Loucy (cell line): Measurements from ENCODE around the gene PEAR1.

ENCODE experiments used
- H2AFZ ChIP-seq: fragments of 200-600 bp; sonication (generic); 2 replicates; pipeline ENCODE4 v1.6.0; 2016; ENCODE audit warnings: antibody characterized with exemption, mild to moderate bottlenecking, low read length, moderate library complexity
- H3F3A ChIP-seq: fragments of 200-600 bp; 2 replicates; pipeline ENCODE4 v1.6.0; 2016; ENCODE audit warnings: antibody characterized with exemption, low read depth, mild to moderate bottlenecking
- H3K27me3 ChIP-seq: fragments of 200-600 bp; sonication (generic); 2 replicates; pipeline ENCODE4 v1.6.1; 2014; ENCODE audit warnings: low read length, mild to moderate bottlenecking; ENCODE audit not compliant: insufficient read depth, poor library complexity, severe bottlenecking
- H3K36me3 ChIP-seq: fragments of 200-600 bp; sonication (generic); 2 replicates; pipeline ENCODE4 v1.6.1; 2016; ENCODE audit warnings: low read length; ENCODE audit not compliant: insufficient read depth
- H3K4me1 ChIP-seq: fragments of 200-600 bp; sonication (generic); 2 replicates; pipeline ENCODE4 v1.5.1; 2014; ENCODE audit warnings: low read length, mild to moderate bottlenecking; ENCODE audit not compliant: insufficient read depth, poor library complexity, severe bottlenecking
- H3K4me2 ChIP-seq: fragments of 200-600 bp; sonication (generic); 2 replicates; pipeline ENCODE4 v1.6.0; 2014; ENCODE audit warnings: antibody characterized with exemption, low read length, low read depth, mild to moderate bottlenecking; ENCODE audit not compliant: poor library complexity, severe bottlenecking
- H3K4me3 ChIP-seq: fragments of 200-600 bp; sonication (generic); 2 replicates; pipeline ENCODE4 v1.5.1; 2014; ENCODE audit warnings: low read length, mild to moderate bottlenecking, mixed read lengths; ENCODE audit not compliant: poor library complexity, severe bottlenecking
- H3K79me2 ChIP-seq: fragments of 200-600 bp; sonication (generic); 2 replicates; pipeline ENCODE4 v1.6.1; 2014; ENCODE audit warnings: low read length; ENCODE audit not compliant: insufficient read depth
- H3K9ac ChIP-seq: fragments of 200-600 bp; sonication (generic); 2 replicates; pipeline ENCODE4 v1.6.0; 2014; ENCODE audit warnings: mild to moderate bottlenecking, low read depth, low read length, moderate library complexity; ENCODE audit not compliant: poor library complexity, severe bottlenecking
- H3K9me2 ChIP-seq: fragments of 200-600 bp; sonication (generic); replicated peaks from 2 replicates; pipeline ENCODE4 v1.6.1; 2016; ENCODE audit warnings: low read depth, low read length, mixed read lengths
- H3K9me3 ChIP-seq: fragments of 200-600 bp; sonication (generic); 2 replicates; pipeline ENCODE4 v1.6.1; 2014; ENCODE audit warnings: mild to moderate bottlenecking, antibody characterized with exemption, low read length, low read depth; ENCODE audit not compliant: insufficient read depth
- H4K20me1 ChIP-seq: fragments of 200-600 bp; sonication (generic); 2 replicates; pipeline ENCODE4 v1.6.0; 2014; ENCODE audit warnings: antibody characterized with exemption, low read length, mild to moderate bottlenecking; ENCODE audit not compliant: insufficient read depth, poor library complexity, severe bottlenecking
- EZH2phosphoT487 ChIP-seq: fragments of 200-600 bp; IDR thresholded peaks from 2 replicates; pipeline ENCODE4 v1.6.1; 2018; ENCODE audit warnings: antibody characterized with exemption, mild to moderate bottlenecking, moderate library complexity, borderline replicate concordance
- TF ChIP-seq, protein P1 (sequence below): fragments of 200-600 bp; sonication (generic); conservative IDR thresholded peaks from 2 replicates; pipeline ENCODE4 v1.5.1; 2014; ENCODE audit warnings: mild to moderate bottlenecking, antibody characterized with exemption, low read length

The PEAR1 gene

DNA sequence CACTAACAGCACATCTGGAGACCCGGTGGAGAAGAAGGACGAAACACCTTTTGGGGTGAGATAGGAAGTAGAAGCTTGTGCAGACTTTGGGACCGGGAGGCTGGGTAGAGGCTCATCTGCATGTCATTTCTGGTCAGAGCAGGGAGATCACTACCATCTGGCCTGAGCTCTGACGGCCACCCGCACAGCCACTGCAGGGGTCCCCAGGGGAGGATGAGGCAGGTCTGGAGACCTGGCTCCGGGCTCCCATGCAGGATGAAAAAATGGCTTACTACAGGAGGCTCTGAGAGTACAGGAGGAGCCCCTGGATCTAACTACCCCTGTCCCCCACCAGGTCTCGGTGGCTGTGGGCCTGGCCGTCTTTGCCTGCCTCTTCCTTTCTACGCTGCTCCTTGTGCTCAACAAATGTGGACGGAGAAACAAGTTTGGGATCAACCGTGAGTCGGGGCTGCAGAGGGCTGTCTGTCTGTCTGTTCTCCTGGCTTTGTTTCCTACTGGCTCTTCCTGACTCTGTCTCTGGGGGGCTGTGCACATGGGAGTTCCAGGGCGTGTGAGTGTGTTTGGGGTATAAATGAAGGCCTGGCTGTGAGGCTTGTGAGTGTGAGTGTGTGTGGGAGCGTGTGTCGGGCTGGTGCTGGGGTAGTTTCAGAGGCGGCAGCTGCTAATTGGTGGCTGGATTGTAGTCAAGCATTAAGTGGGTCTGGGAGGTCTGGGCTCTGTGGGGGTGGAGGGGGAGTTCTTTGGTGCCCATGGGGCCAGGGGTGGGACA is 18.8 kb upstream of the PEAR1 start:
- no peaks in the 10 kb centered on the region for H3K9me3 ChIP-seq
- no peaks in the 10 kb centered on the region for H3K4me1 ChIP-seq
- no peaks in the 10 kb centered on the region for H3K27me3 ChIP-seq
- TF ChIP-seq, protein P1, sequence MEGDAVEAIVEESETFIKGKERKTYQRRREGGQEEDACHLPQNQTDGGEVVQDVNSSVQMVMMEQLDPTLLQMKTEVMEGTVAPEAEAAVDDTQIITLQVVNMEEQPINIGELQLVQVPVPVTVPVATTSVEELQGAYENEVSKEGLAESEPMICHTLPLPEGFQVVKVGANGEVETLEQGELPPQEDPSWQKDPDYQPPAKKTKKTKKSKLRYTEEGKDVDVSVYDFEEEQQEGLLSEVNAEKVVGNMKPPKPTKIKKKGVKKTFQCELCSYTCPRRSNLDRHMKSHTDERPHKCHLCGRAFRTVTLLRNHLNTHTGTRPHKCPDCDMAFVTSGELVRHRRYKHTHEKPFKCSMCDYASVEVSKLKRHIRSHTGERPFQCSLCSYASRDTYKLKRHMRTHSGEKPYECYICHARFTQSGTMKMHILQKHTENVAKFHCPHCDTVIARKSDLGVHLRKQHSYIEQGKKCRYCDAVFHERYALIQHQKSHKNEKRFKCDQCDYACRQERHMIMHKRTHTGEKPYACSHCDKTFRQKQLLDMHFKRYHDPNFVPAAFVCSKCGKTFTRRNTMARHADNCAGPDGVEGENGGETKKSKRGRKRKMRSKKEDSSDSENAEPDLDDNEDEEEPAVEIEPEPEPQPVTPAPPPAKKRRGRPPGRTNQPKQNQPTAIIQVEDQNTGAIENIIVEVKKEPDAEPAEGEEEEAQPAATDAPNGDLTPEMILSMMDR = no peak
- no peak for TF ChIP-seq EZH2phosphoT487
- H3F3A ChIP-seq = no peaks in the 10 kb centered on the region
- no peaks in the 10 kb centered on the region for H3K79me2 ChIP-seq
- H3K9ac ChIP-seq = no peak overlapping the region
- no peaks in the 10 kb centered on the region for H3K36me3 ChIP-seq
- no peak overlapping the region for H3K4me2 ChIP-seq
- no peaks in the 10 kb centered on the region for H4K20me1 ChIP-seq
- H3K4me3 ChIP-seq = no peak overlapping the region
- H2AFZ ChIP-seq = no peak overlapping the region
- H3K9me2 ChIP-seq = no peaks in the 10 kb centered on the region

DNA sequence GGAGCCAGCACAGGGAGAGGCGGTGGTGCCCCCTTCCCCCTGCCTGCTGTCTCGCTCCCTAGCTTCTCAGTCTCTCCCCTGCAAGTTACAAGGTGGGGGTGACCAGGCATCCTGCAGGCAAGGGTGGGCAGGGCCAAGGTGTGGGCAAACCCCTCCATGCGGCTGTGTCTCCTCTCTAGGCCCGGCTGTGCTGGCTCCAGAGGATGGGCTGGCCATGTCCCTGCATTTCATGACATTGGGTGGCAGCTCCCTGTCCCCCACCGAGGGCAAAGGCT is 18.2 kb upstream of the PEAR1 start:
- no peak overlapping the region for H3K4me2 ChIP-seq
- no peak for TF ChIP-seq EZH2phosphoT487
- TF ChIP-seq, protein P1 = no peak
- H3K4me3 ChIP-seq = no peak overlapping the region
- H4K20me1 ChIP-seq = no peaks in the 10 kb centered on the region
- no peak overlapping the region for H3K9ac ChIP-seq
- no peaks in the 10 kb centered on the region for H3K9me2 ChIP-seq
- no peaks in the 10 kb centered on the region for H3K36me3 ChIP-seq
- H3K4me1 ChIP-seq = no peaks in the 10 kb centered on the region
- H2AFZ ChIP-seq = no peak overlapping the region
- H3K9me3 ChIP-seq = no peaks in the 10 kb centered on the region
- H3K79me2 ChIP-seq = no peaks in the 10 kb centered on the region
- H3F3A ChIP-seq = no peaks in the 10 kb centered on the region
- no peaks in the 10 kb centered on the region for H3K27me3 ChIP-seq

DNA sequence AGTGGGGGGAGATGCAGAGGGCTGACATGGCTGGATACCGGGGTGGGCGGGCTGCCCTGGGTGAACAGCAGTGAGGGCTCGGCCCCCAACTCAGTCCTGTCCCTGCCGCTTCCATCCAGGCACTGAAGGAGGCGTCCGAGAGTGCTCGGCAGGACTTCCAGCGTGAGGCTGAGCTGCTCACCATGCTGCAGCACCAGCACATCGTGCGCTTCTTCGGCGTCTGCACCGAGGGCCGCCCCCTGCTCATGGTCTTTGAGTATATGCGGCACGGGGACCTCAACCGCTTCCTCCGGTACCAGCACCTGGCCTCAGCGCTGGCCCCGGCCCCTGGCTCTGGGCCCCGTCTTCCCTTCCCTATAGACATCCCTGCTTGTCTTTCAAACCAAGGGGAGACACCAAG is 17.2 kb upstream of the PEAR1 start:
- Histone ChIP-seq H3F3A (no peaks in the 10 kb centered on the region), H3K27me3 (no peaks in the 10 kb centered on the region), H3K9me2 (no peaks in the 10 kb centered on the region), H3K36me3 (no peaks in the 10 kb centered on the region), H3K9ac (no peak overlapping the region), H3K79me2 (no peaks in the 10 kb centered on the region), H2AFZ (no peak overlapping the region), H3K4me2 (no peak overlapping the region), H3K4me1 (no peaks in the 10 kb centered on the region), H3K9me3 (no peaks in the 10 kb centered on the region), H4K20me1 (no peaks in the 10 kb centered on the region), H3K4me3 (no peak overlapping the region)
- no peak for TF ChIP-seq EZH2phosphoT487
- TF ChIP-seq, protein P1 = no peak
